Panc1 (cell line): ENCODE measurements around the gene POLK. TPM values are rescaled to one million over a fixed set of nuclear protein-coding genes. Genes with fewer than 3 reads are reported as not detected.
"Not testable (repeated sequence)": the region's sequence is repeated elsewhere in the genome, so short reads cannot be mapped to it uniquely, and the experiment has no call there.

Source experiments
- ATAC-seq: fragments of 200-7000 bp; cut with Tn5 transposase; 2 replicates; pipeline ENCODE4 v1.9.1; 2020; ENCODE audit warnings: mild to moderate bottlenecking, moderate library complexity
- BruUV-seq: library from RNA; stranded (reverse); fragments of 400-500 nt; replicated peaks from 2 replicates; lab custom pipeline; 2021; lab: Mats Ljungman, UMichigan
- CTCF ChIA-PET: fragments of 300-600 bp; sonication (Branson Sonifier 250); formaldehyde crosslinking; loops from one replicate; lab custom pipeline; 2022; ENCODE audit warnings: antibody characterized with exemption; lab: Charles Lee
- POLR2A ChIA-PET: fragments of 300-600 bp; sonication (Branson Sonifier 250); formaldehyde crosslinking; loops from one replicate; lab custom pipeline; 2022; ENCODE audit warnings: antibody characterized with exemption; lab: Charles Lee
- DNase-seq: peaks from one replicate; pipeline ENCODE4 v3.0.0-alpha.2; 2010; ENCODE audit warnings: low read depth, low spot score
- H3K27ac ChIP-seq: 2 replicates; pipeline ENCODE4 v1.5.1; 2011; ENCODE audit warnings: mild to moderate bottlenecking, low read length, inconsistent platforms
- H3K27me3 ChIP-seq: fragments of 200-500 bp; sonication (Bioruptor generic); 2 replicates; pipeline ENCODE4 v1.6.0; 2014; ENCODE audit warnings: low read length, inconsistent platforms; ENCODE audit not compliant: control insufficient read depth, insufficient read depth
- H3K36me3 ChIP-seq: fragments of 200-500 bp; sonication (Bioruptor generic); 2 replicates; pipeline ENCODE4 v1.5.1; 2014; ENCODE audit warnings: inconsistent platforms, mild to moderate bottlenecking, low read length, moderate library complexity; ENCODE audit not compliant: control insufficient read depth, insufficient read depth
- H3K4me1 ChIP-seq: 2 replicates; pipeline ENCODE4 v1.5.1; 2011; ENCODE audit warnings: inconsistent platforms, mild to moderate bottlenecking, low read length, moderate library complexity; ENCODE audit not compliant: control insufficient read depth, insufficient read depth
- H3K4me3 ChIP-seq, 2 experiments: 2 replicates each; pipeline ENCODE4 v1.5.1; 2011 to 2012; ENCODE audit warnings: low read depth in 2 of 2, low read length in 2 of 2, mild to moderate bottlenecking in 2 of 2, inconsistent platforms in 1 of 2, moderate library complexity in 1 of 2
- H3K9me3 ChIP-seq: fragments of 200-500 bp; sonication (Bioruptor generic); 2 replicates; pipeline ENCODE4 v1.5.1; 2014; ENCODE audit warnings: low read depth, mild to moderate bottlenecking, inconsistent platforms, low read length, moderate library complexity; ENCODE audit not compliant: control insufficient read depth, insufficient read depth
- POLR2AphosphoS5 ChIP-seq: IDR thresholded peaks from 2 replicates; pipeline ENCODE4 v1.6.1; 2012; ENCODE audit warnings: mild to moderate bottlenecking, low read depth, low read length, moderate library complexity
- SIN3A ChIP-seq: IDR thresholded peaks from 2 replicates; pipeline ENCODE4 v1.6.1; 2012; ENCODE audit warnings: low read depth, mild to moderate bottlenecking, low read length, moderate library complexity, borderline replicate concordance; ENCODE audit not compliant: insufficient read depth
- TCF7L2 ChIP-seq: IDR thresholded peaks from 2 replicates; pipeline ENCODE4 v1.6.1; 2011; ENCODE audit warnings: mild to moderate bottlenecking, low read depth, low read length, inconsistent platforms
- in situ Hi-C: cut with HindIII; loops from 2 replicates; pipeline ENCODE4 v1.10.0; 2016; ENCODE audit warnings: low sequenced_read_pairs, low pct_unique_long_range_greater_than_20kb
- intact Hi-C: fragments of 100-400 bp; cut with micrococcal nuclease; formaldehyde crosslinking; loops from one replicate; pipeline ENCODE4 v1.10.0; 2022; ENCODE audit not compliant: unreplicated experiment
- total RNA-seq: library from RNA; stranded (reverse); gene quantifications from one replicate; pipeline ENCODE4 v1.2.1, GENCODE V29; 2021; ENCODE audit not compliant: unreplicated experiment
- TF ChIP-seq, protein P1 (sequence below), 2 experiments: IDR thresholded peaks; 2 replicates each; pipeline ENCODE4 v1.6.1; 2011 to 2012; ENCODE audit warnings: low read depth in 2 of 2, control low read depth in 1 of 2, low read length in 1 of 2, mild to moderate bottlenecking in 1 of 2, moderate library complexity in 1 of 2; ENCODE audit not compliant: insufficient read depth in 1 of 2
- TF ChIP-seq, protein P2 (sequence below): fragments of 450-650 bp; IDR thresholded peaks from 2 replicates; pipeline ENCODE4 v1.5.1; 2017; ENCODE audit warnings: mild to moderate bottlenecking

The POLK gene
- total RNA-seq, 1 experiment from 2014 or later = 21.3 TPM

DNA sequence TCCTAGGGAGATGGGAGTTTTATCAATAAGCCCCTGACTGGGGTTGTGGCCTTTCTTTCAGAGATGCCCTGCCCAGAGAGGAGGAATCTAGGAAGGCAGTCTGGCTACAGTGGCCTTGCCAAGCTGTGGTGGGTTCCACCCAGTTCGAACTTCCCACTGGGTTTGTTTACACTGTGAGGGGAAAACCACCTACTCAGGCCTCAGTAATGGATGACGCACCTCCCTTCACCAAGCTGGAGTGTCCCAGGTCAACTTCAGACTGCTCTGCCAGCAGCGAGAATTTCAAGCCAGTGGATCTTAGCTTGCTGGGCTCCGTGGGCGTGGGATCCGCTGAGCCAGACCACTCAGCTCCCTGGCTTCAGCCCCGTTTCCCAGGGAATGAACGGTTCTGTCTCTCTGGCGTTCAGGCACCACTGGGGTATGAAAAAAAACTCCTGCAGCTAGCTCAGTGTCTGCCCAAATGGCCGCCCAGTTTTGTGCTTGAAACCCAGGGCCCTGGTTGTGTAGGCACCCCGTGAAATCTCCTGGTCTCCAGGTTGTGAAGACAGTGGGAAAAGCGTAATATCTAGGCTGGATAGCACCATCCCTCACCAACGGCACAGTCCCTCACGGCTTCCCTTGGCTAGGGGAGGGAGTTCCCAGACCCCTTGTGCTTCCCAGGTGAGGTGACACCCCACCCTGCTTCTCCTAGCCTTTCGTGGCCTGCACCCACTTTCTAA lies 54.5 kb downstream of the POLK start:
- H3K9me3 ChIP-seq, H3K4me3 ChIP-seq, CTCF ChIA-PET, DNase-seq, POLR2A ChIA-PET, H3K36me3 ChIP-seq, BruUV-seq, in situ Hi-C loops, H3K27me3 ChIP-seq: not testable (repeated sequence)
- Histone ChIP-seq H3K4me1 (peaks cover 26% of the 10 kb centered on the region), H3K27ac (peak overlapping the region; percentile 93)
- intact Hi-C loops = loop anchor here (5.0 kb wide), 1 partner anchor 54 kb away; the partner anchor contains the start of genes CERT1 and POLK
- ATAC-seq = peak; percentile 68

DNA sequence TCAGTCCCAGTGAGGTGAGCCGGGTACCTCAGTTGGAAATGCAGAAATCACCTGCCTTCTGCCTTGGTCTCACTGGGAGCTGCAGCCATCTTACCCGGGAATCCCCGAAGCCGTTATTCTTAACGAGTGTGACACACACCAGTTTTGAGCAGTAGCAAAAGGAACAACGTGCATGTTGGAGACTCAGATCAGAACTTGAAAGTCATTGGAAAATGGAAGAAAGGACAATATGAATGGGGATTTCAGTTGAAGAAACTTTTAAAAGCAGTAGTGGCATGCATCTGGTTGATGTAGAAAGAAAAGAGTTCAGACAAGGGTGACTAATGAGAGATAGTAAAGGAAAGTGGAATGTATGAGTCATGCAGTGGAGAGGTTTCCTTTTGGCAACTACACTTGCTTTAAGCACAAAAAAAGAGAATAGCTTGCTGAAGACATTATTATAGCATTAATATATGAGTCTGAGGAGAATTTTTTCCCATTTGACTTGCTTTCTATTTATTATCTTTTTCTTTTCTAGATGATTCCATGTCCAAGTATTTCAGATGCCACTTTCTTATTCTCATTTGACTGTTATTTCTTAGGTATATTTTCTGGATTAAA lies 55.1 kb downstream of the POLK start:
- POLR2A ChIA-PET = no interaction called here
- ATAC-seq = peak; percentile 88
- CTCF ChIA-PET = no interaction called here
- Histone ChIP-seq H3K4me1 (peaks cover 26% of the 10 kb centered on the region), H3K9me3 (peaks cover 4% of the 10 kb centered on the region; the same call in 1 of the 2 replicates), H3K36me3 (no peaks in the 10 kb centered on the region), H3K27ac (peak overlapping the region; percentile 93), H3K4me3 (peak overlapping the region in 1 of 2 experiments; percentile 7; a peak in 1 of 4 replicates), H3K27me3 (no peaks in the 10 kb centered on the region)
- peak; percentile 86 for DNase-seq
- intact Hi-C loops (loop anchor here (5.0 kb wide), 1 partner anchor 55 kb away; the partner anchor contains the start of genes CERT1 and POLK), in situ Hi-C loops (no loop called here)
- no TSS peak for BruUV-seq
- TF ChIP-seq, protein P1, sequence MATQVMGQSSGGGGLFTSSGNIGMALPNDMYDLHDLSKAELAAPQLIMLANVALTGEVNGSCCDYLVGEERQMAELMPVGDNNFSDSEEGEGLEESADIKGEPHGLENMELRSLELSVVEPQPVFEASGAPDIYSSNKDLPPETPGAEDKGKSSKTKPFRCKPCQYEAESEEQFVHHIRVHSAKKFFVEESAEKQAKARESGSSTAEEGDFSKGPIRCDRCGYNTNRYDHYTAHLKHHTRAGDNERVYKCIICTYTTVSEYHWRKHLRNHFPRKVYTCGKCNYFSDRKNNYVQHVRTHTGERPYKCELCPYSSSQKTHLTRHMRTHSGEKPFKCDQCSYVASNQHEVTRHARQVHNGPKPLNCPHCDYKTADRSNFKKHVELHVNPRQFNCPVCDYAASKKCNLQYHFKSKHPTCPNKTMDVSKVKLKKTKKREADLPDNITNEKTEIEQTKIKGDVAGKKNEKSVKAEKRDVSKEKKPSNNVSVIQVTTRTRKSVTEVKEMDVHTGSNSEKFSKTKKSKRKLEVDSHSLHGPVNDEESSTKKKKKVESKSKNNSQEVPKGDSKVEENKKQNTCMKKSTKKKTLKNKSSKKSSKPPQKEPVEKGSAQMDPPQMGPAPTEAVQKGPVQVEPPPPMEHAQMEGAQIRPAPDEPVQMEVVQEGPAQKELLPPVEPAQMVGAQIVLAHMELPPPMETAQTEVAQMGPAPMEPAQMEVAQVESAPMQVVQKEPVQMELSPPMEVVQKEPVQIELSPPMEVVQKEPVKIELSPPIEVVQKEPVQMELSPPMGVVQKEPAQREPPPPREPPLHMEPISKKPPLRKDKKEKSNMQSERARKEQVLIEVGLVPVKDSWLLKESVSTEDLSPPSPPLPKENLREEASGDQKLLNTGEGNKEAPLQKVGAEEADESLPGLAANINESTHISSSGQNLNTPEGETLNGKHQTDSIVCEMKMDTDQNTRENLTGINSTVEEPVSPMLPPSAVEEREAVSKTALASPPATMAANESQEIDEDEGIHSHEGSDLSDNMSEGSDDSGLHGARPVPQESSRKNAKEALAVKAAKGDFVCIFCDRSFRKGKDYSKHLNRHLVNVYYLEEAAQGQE (IDR thresholded peaks at IDR 0.05; ENCODE audit: insufficient read depth in 1 of 2, low read depth in 2 of 2, low read length in 1 of 2) = no peak
- TF ChIP-seq SIN3A = no peak
- no peak for TF ChIP-seq TCF7L2
- TF ChIP-seq, protein P2, sequence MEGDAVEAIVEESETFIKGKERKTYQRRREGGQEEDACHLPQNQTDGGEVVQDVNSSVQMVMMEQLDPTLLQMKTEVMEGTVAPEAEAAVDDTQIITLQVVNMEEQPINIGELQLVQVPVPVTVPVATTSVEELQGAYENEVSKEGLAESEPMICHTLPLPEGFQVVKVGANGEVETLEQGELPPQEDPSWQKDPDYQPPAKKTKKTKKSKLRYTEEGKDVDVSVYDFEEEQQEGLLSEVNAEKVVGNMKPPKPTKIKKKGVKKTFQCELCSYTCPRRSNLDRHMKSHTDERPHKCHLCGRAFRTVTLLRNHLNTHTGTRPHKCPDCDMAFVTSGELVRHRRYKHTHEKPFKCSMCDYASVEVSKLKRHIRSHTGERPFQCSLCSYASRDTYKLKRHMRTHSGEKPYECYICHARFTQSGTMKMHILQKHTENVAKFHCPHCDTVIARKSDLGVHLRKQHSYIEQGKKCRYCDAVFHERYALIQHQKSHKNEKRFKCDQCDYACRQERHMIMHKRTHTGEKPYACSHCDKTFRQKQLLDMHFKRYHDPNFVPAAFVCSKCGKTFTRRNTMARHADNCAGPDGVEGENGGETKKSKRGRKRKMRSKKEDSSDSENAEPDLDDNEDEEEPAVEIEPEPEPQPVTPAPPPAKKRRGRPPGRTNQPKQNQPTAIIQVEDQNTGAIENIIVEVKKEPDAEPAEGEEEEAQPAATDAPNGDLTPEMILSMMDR = no peak
- no peak; the same call in 1 of the 2 replicates for TF ChIP-seq POLR2AphosphoS5
